NCI-H1694 (cell line): ENCODE measurements around the gene SMR3B.

Experiments used
- DNase-seq: peaks from one replicate; lab custom pipeline; 2025; lab: John Stamatoyannopoulos, UW

The SMR3B gene

GRCh38 chr4:70382691-70383181 lies at the start of gene SMR3B:
Gene SMR3B (plus strand): TSS chr4:70383131. CDS start chr4:70384511, 1,380 bp downstream.
- DNase-seq = no peak

- no peak for DNase-seq
These were observed 48.2 kb upstream of the SMR3B start, which contains the start of gene CABS1 for GRCh38 chr4:70334681-70335080. Gene CABS1 (plus strand): TSS chr4:70334981. CDS start chr4:70335040, 59 bp downstream.

GRCh38 chr4:70336043-70336442 lies 46.9 kb upstream of the SMR3B start:
- DNase-seq = no peak

- DNase-seq = no peak
These were observed 45.0 kb upstream of the SMR3B start for GRCh38 chr4:70337886-70338420.

- no peak for DNase-seq
These were observed 26.7 kb upstream of the SMR3B start for GRCh38 chr4:70356185-70356584.

GRCh38 chr4:70359115-70359661 lies 23.7 kb upstream of the SMR3B start:
- DNase-seq = no peak

- DNase-seq = no peak
These were observed 22.5 kb upstream of the SMR3B start, which contains the start of gene SMR3A for GRCh38 chr4:70360460-70360859. Gene SMR3A (plus strand): TSS chr4:70360760. CDS start chr4:70362116, 1,356 bp downstream.

- DNase-seq = no peak
These were observed 18.9 kb upstream of the SMR3B start for GRCh38 chr4:70364002-70364401.

GRCh38 chr4:70365479-70365878 lies 17.5 kb upstream of the SMR3B start:
- DNase-seq = no peak

GRCh38 chr4:70367813-70368212 lies 15.1 kb upstream of the SMR3B start:
- no peak for DNase-seq

- DNase-seq = no peak
These were observed 10.9 kb upstream of the SMR3B start for GRCh38 chr4:70371987-70372386.

GRCh38 chr4:70372760-70373159 lies 10.2 kb upstream of the SMR3B start:
- no peak for DNase-seq

- DNase-seq = no peak
These were observed 2.4 kb upstream of the SMR3B start for GRCh38 chr4:70380578-70380977.

- DNase-seq = no peak
These were observed 9.3 kb downstream of the SMR3B start for GRCh38 chr4:70392057-70392776.

- no peak for DNase-seq
These were observed 14.6 kb downstream of the SMR3B start, which contains the start of gene OPRPN for GRCh38 chr4:70397580-70397979. Gene OPRPN (plus strand): TSS chr4:70397940. CDS start chr4:70399286, 1,346 bp downstream.

- DNase-seq = no peak
These were observed 16.4 kb downstream of the SMR3B start for GRCh38 chr4:70399319-70399718.

- no peak for DNase-seq
These were observed 19.8 kb downstream of the SMR3B start for GRCh38 chr4:70402762-70403161.

GRCh38 chr4:70405765-70406164 lies 22.8 kb downstream of the SMR3B start:
- DNase-seq = no peak

- DNase-seq = no peak
These were observed 42.4 kb downstream of the SMR3B start for GRCh38 chr4:70425306-70425705.

GRCh38 chr4:70426789-70427188 lies 43.9 kb downstream of the SMR3B start:
- no peak for DNase-seq

GRCh38 chr4:70437197-70437596 lies 54.3 kb downstream of the SMR3B start:
- no peak for DNase-seq
